ENCODE measurements around the gene MRPS35.

DNA sequence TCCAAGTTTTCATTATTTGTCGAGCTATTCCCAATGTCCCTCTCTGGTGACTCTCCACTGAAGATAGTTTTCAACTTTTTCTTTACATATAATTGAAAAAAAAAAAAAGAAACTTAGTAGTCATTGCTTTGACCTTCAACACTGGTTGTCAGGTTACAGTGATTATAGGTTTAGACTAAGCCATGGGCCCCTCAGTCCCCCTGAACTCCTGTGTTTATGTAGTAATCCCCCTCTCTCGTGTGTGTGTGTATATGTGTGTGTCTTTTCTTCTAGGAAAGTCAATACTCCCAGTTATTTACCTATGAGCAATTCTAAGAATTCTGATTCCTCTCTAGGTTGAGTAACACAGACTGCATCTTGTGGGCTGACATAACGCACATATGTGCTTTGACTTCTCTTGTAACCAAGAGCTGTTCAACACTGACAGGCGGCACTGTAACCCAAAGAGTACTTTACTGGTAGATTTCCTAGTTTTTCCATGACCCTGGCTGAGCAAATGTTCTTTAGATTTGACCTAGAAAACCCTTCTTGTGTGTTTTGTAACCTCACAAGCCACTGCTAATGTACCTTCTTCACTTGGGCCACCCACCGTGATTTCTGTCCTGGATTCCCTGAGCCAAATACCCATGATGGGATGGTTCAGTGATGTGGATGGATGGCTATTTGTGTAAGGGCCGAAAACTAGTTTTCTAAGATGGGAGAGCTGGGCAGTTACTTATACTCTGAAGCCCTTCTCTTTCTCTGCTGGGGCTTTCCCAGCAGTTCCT, 84.4 kb downstream of the MRPS35 start:
- TF ChIP-seq, protein P1, sequence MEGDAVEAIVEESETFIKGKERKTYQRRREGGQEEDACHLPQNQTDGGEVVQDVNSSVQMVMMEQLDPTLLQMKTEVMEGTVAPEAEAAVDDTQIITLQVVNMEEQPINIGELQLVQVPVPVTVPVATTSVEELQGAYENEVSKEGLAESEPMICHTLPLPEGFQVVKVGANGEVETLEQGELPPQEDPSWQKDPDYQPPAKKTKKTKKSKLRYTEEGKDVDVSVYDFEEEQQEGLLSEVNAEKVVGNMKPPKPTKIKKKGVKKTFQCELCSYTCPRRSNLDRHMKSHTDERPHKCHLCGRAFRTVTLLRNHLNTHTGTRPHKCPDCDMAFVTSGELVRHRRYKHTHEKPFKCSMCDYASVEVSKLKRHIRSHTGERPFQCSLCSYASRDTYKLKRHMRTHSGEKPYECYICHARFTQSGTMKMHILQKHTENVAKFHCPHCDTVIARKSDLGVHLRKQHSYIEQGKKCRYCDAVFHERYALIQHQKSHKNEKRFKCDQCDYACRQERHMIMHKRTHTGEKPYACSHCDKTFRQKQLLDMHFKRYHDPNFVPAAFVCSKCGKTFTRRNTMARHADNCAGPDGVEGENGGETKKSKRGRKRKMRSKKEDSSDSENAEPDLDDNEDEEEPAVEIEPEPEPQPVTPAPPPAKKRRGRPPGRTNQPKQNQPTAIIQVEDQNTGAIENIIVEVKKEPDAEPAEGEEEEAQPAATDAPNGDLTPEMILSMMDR (IDR thresholded peaks at IDR 0.05; ENCODE audit: insufficient read depth, low read depth, low read length), result no peak
- TF ChIP-seq EZH2 (IDR thresholded peaks at IDR 0.05; ENCODE audit: insufficient read depth, low read length), result no peak

All from astrocyte (in vitro differentiated cells and primary cell).